Stimulated activated CD8-positive, alpha-beta memory T cell treated with anti-CD3 and anti-CD28 coated beads, Interleukin-2, amount 100 ng/mL, for 1 hour (primary cell): ENCODE measurements around the gene PPP1R7.
"Not testable (repeated sequence)": the region's sequence is repeated elsewhere in the genome, so short reads cannot be mapped to it uniquely, and the experiment has no call there.

Source experiments
- DNase-seq, 2 donors: peaks; one replicate each; pipeline ENCODE4 v3.0.0-alpha.2; 2020; ENCODE audit warnings: low read depth in 2 of 2

Gene PPP1R7

GRCh38 chr2:241193271-241193670 lies 43.0 kb downstream of the PPP1R7 start:
- no peak for DNase-seq

- no peak for DNase-seq
These were observed 44.5 kb downstream of the PPP1R7 start for GRCh38 chr2:241194811-241195210.

- DNase-seq = no peak
These were observed 45.4 kb downstream of the PPP1R7 start for GRCh38 chr2:241195506-241196130.

DNA sequence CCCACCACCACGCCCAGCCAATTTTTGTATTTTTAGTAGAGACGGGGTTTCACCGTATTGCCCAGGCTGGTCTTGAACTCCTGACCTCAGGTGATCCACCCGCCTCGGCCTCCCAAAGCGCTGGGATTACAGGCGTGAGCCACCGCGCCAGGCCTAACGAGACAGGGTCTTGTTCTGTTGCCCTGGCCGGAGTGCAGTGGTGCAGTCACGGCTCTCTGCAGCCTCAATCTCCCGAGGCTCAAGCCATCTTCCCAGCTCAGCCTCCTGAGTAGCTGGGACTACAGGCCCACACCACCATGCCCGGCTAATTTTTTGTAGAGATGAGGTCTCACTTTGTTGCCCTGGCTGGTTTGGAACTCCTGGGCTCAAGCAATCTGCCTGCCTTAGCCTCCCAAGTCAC lies 47.0 kb downstream of the PPP1R7 start:
- DNase-seq = not testable (repeated sequence)

- no peak for DNase-seq
These were observed 47.7 kb downstream of the PPP1R7 start for GRCh38 chr2:241197947-241198346.

- no peak for DNase-seq
These were observed 48.4 kb downstream of the PPP1R7 start for GRCh38 chr2:241198381-241199279.

DNA sequence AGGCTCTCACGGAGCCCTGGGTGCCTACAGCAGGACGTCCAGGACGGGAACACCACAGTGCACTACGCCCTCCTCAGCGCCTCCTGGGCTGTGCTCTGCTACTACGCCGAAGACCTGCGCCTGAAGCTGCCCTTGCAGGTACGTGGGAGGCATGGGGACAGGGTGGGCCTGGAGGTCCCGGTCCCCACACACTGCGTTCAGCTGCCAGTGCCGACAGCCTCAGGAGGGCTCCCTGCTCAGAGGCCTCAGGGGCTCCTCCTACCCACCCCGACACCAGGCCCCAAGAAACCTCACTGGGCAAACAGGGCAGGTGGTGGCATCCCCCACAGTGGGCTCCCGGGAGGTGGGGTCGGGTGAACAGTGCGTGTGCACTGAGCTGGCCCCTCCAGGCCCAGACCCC lies 49.0 kb downstream of the PPP1R7 start:
- DNase-seq = no peak

DNA sequence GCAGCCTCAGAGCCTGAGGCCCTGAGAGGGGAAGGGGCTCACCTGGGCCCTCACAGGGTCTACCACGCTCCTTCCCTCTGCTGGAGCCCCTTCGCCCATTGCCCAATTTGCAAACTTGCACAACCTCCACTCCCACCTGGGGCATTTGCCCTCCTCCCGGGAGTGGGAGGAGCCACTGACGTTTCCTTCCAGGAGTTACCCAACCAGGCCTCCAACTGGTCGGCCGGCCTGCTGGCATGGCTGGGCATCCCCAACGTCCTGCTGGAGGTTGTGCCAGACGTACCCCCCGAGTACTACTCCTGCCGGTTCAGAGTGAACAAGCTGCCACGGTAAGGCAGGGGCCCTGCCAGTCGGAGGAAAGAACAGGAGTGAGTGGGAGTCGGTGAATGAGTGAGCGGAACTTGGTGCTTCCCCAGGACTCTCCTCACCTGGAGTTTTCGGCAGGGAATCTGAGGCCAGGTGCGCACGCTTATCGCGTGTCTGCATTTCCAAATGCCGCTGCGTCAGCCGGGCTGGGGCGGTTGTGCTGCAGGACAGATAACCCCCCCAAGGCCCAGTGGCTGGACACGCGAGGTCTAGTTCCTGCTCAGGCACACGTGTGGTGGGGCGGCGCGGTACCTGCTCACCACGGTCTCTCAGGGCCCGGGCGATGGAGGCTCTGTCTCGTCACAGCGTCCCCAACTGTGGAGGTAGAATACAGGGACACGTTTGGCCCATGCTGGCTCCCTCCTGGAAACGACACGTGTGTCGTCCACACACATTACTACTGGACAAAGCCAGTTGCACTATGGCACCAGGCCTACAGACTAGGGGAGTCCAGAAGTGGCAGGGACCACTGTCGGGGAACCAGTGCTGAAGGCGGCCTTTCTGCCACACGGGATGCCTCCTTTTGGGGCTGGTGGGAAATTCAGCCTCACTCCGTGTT lies 49.9 kb downstream of the PPP1R7 start:
- no peak for DNase-seq

GRCh38 chr2:241200822-241201395 lies 50.6 kb downstream of the PPP1R7 start:
- DNase-seq = no peak

GRCh38 chr2:241201445-241202267 lies 51.4 kb downstream of the PPP1R7 start:
- DNase-seq = no peak

GRCh38 chr2:241202268-241202585 lies 52.0 kb downstream of the PPP1R7 start:
- DNase-seq = no peak

- no peak for DNase-seq
These were observed 52.4 kb downstream of the PPP1R7 start for GRCh38 chr2:241202681-241203080.

DNA sequence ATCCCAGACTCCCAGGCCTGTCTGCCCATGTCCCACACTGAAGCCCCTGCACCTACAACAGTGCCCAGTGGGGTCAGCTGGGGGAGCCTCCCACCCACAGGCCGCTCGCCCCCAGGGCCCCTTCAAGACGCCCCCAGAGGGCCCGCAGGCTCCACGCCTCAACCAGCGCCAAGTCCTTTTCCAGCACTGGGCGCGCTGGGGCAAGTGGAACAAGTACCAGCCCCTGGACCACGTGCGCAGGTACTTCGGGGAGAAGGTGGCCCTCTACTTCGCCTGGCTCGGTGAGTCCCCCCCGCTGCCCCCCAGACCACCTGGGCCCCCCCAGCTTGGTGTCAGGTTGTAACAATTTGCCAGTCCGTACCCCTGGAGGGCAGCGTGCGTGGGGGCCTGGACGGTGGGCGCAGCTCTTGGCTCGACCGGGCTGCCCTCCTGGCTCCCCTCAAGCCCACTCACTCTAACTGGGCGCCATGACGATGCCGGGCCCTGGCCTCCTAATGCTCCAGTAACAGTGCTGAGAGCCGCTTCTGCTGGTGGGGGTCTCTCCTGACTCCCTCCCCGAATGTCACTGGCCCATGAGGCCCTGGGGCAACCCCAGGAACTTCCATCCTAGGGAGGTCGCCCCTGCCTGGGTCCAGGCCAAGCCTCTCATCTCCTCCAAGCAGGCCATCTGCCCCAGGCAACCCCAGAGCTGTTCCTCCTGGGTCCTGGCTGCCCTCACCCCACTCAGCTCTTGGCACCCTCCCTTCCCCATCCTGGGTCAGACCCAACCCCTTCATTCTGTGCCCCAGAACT lies 53.1 kb downstream of the PPP1R7 start:
- no peak for DNase-seq

DNA sequence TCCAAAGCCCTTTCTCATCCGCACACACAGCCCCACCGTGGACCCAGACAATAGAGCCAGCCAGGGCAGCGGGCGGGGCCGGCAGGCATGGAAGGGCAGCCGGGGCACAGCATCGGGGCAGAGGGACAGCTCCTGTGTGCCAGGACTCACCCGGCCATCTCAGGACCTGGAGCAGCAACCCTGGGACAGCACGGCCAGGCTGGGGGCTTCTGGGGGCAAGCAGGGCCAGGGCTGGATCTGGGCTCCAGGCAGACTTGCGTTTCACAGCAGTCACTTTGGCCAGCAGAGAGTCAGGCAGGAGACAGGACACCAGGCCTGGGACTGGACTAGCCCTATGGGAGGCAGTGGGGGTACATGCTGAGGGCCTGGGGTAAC lies 53.7 kb downstream of the PPP1R7 start:
- DNase-seq = no peak

GRCh38 chr2:241204490-241204889 lies 54.2 kb downstream of the PPP1R7 start:
- no peak for DNase-seq

DNA sequence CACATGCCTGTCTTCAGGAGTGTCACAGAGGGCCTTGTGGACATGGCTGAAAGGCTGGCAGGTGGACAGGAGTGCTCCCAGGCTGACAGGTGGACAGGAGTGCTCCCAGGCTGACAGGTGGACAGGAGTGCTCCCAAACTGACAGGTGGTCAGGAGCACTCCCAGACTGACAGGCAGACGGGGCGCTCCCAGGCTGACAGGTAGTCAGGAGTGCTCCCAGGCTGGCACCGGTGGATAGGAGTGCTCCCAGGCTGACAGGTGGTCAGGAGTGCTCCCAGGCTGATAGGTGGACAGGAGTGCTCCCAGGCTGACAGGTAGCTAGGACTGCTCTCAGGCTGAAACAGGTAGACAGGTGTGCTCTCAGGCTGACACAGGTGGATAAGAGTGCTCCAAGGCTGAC lies 54.8 kb downstream of the PPP1R7 start:
- DNase-seq = no peak

- DNase-seq = no peak
These were observed 56.9 kb downstream of the PPP1R7 start for GRCh38 chr2:241207151-241207550.

- no peak for DNase-seq
These were observed 57.4 kb downstream of the PPP1R7 start for GRCh38 chr2:241207641-241208040.

DNA sequence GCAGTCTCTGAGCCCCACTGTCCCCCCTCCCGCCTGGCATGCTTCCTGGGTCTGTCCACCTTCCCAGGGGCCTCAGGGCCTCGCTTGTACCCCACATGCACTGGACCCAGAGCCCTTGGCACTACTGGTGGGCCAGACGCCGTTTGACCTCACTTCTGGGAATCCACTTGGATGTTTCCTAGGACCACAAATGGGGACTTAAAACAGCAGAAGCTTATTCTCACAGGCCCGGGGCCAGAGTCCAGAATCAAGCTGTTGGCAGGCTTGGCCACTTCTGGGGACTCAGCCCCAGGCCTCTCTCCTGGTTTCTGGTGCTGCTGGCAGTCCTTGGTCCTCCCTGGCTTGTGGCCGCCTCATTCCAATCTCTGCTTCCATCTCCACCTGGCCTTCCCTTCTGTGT lies 57.8 kb downstream of the PPP1R7 start:
- no peak for DNase-seq

- DNase-seq = no peak
These were observed 59.0 kb downstream of the PPP1R7 start for GRCh38 chr2:241209271-241209670.
